A549 (cell line): ENCODE measurements around the gene PTPRN2.

Experiments
- CTCF ChIP-seq: fragments of >200 bp; sonication (Bioruptor Twin); formaldehyde crosslinking; IDR thresholded peaks from 3 replicates; pipeline ENCODE4 v1.5.1; 2016
- EP300 ChIP-seq, 2 experiments: fragments of >200 bp; sonication (Bioruptor Twin); formaldehyde crosslinking; IDR thresholded peaks; 2 replicates in 1 of 2; 3 replicates in 1 of 2; pipeline ENCODE4 v1.6.1; 2016 to 2017
- HOXA7 ChIP-seq: fragments of 250-450 bp; sonication (Bioruptor Pico); IDR thresholded peaks from 2 replicates; pipeline ENCODE4 v1.5.0; 2020; ENCODE audit warnings: mild to moderate bottlenecking, moderate library complexity
- KDM1A ChIP-seq: fragments of 200-600 bp; sonication (generic); IDR thresholded peaks from 2 replicates; pipeline ENCODE4 v1.6.1; 2016; ENCODE audit warnings: low read depth, mild to moderate bottlenecking
- POLR2A ChIP-seq: IDR thresholded peaks from 2 replicates; pipeline ENCODE4 v1.6.1; 2012; ENCODE audit warnings: mild to moderate bottlenecking, low read length
- TP53 ChIP-seq: fragments of 250-450 bp; sonication (Bioruptor Pico); IDR thresholded peaks from 2 replicates; pipeline ENCODE4 v1.5.0; 2021; ENCODE audit warnings: mild to moderate bottlenecking, moderate library complexity

- no peak for TF ChIP-seq EP300 (IDR thresholded peaks at IDR 0.05)
- no peak for TF ChIP-seq CTCF
- no peak for TF ChIP-seq TP53 (CRISPR knock-in tag)
- TF ChIP-seq HOXA7 (CRISPR knock-in tag), result no peak
- no peak for TF ChIP-seq KDM1A
- TF ChIP-seq POLR2A, result no peak
Measured at GRCh38 chr7:157844141-157844540, 743.5 kb downstream of the PTPRN2 start.
